Measurements from ENCODE around the gene TAS2R40. TPM values are rescaled to one million over a fixed set of nuclear protein-coding genes. Genes with fewer than 3 reads are reported as not detected.
"Not testable (repeated sequence)": the region's sequence is repeated elsewhere in the genome, so short reads cannot be mapped to it uniquely, and the experiment has no call there.

Gene TAS2R40
- total RNA-seq, 1 donor, result not detected

DNA sequence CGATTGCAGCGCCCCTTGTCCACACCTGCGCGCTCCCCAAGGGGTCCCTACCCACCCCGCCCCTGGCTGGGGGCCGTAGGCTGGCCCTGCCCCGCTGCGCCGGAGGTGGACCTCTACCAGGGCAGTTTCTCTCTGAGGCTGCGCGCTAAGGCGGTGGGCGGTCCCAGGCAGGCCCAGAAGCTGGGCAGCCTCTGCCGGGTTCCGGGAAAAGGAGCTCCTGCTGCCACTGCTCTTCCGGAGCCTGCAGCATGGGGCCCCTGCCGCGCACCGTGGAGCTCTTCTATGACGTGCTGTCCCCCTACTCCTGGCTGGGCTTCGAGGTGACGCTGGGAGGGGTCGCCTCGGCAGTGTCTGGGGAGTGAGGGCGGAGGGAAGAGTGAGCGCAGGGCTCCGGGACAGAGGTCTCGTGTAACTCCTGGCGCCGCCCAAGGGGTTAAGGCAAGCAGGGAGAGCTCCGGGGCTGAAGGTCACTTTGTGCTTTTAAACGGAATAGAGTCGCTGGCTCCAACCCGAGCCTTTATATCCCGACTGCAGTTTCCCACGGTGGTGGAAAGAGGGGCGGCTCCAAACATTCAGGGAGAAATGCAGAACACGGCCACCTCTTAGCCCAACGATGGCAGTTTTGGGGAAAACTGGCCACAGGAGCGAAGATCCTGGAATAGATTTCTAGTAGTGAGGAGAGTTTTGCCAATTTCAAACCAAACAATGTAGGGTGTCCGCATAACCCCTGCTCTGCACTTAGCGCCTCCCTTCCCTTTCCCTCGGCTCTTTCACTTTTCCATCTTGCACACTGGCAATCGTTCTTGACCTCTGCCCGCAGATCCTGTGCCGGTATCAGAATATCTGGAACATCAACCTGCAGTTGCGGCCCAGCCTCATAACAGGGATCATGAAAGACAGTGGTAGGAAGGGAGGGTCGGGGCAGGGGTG, 41.7 kb downstream of the TAS2R40 start, which contains the start of gene GSTK1:
Gene GSTK1, plus strand, starts transcription at position 176 of the 930 bp plus-strand sequence. Its CDS starts 73 bp downstream, at position 249.
- TF ChIP-seq, protein P1, sequence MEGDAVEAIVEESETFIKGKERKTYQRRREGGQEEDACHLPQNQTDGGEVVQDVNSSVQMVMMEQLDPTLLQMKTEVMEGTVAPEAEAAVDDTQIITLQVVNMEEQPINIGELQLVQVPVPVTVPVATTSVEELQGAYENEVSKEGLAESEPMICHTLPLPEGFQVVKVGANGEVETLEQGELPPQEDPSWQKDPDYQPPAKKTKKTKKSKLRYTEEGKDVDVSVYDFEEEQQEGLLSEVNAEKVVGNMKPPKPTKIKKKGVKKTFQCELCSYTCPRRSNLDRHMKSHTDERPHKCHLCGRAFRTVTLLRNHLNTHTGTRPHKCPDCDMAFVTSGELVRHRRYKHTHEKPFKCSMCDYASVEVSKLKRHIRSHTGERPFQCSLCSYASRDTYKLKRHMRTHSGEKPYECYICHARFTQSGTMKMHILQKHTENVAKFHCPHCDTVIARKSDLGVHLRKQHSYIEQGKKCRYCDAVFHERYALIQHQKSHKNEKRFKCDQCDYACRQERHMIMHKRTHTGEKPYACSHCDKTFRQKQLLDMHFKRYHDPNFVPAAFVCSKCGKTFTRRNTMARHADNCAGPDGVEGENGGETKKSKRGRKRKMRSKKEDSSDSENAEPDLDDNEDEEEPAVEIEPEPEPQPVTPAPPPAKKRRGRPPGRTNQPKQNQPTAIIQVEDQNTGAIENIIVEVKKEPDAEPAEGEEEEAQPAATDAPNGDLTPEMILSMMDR (IDR thresholded peaks at IDR 0.05; ENCODE audit: insufficient read depth, low read length), result no peak
- DNase-seq (ENCODE audit: low read depth), result peak; percentile 63
- peak within 1 kb of the TSS; percentile 77 for H3K4me3 ChIP-seq (ENCODE audit: low read depth, low read length)

DNA sequence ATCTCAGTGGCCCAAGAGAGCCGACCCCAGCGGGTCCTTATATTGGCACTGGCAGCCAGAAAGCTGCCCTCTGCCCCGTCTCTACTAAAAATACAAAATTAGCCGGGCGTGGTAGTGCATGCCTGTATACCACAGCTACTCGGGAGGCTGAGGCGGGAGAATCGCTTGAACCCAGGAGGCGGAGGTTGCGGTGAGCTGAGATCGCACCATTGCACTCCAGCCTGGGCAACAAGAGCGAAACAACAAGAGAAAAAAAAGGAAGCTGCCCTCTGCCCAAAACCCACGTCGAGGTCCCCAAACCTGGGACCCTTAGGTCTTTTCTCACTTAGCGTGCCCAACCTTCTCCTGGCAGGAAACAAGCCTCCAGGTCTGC, 42.3 kb downstream of the TAS2R40 start:
- H3K4me3 ChIP-seq (ENCODE audit: low read depth, low read length), result peak overlapping the region; percentile 77
- not testable (repeated sequence) for DNase-seq (ENCODE audit: low read depth)

DNA sequence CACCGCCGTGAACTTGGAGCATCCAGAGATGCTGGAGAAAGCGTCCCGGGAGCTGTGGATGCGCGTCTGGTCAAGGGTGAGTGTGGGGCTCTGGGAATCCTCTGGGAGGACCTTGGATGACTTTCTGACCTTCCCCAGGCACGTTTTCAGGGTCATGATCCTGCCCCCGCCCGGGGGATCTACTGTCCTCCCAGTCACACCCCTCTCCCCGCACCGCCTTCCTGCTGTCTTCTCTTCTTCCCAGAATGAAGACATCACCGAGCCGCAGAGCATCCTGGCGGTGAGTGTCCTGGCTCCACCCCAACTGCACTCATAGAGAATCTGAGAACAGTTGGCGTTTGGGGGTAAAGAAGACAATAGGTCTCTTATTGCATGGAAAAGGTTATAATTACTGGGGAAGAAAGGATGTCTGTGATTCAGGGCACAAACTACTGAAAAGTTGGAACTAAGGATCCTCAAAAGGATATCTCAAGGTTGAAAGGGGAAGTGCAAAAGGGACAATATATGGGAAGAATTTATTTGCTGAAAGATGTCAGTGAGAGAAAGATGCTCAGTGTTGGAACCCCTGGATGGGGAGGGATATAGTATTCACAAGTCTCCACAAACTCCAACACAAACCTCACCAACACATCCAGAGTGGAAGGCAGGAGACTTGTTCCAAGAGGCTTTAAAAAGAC, 43.3 kb downstream of the TAS2R40 start:
- DNase-seq (ENCODE audit: low read depth), result no peak
- H3K4me3 ChIP-seq (ENCODE audit: low read depth, low read length), result no peak overlapping the region

DNA sequence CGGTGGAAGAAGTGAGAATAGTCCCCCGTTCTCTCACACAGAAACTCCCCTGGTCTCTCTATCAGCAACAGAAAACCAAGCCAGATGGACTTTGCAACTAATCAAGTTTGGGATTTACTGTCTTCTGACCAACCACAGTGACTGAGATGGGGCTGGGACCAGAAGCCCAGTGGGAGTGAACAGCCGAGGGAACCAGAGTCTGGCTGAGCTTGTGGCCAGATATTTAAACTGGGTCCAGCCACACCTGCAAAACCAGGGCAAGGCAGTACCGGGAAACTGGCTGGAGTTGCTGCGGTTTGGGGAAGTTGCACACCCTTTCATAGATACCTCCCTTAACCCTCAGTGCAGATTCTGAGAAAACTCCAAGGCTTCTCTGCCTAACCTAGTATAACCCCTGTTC, 47.4 kb downstream of the TAS2R40 start:
- no peak overlapping the region for H3K4me3 ChIP-seq (ENCODE audit: low read depth, low read length)
- TF ChIP-seq, protein P1 (IDR thresholded peaks at IDR 0.05; ENCODE audit: insufficient read depth, low read length), result no peak
- no peak for DNase-seq (ENCODE audit: low read depth)

More for the DNA sequence above, 43.3 kb downstream of the TAS2R40 start:
- TF ChIP-seq, protein P1 (IDR thresholded peaks at IDR 0.05; ENCODE audit: insufficient read depth, low read length), result no peak

DNA sequence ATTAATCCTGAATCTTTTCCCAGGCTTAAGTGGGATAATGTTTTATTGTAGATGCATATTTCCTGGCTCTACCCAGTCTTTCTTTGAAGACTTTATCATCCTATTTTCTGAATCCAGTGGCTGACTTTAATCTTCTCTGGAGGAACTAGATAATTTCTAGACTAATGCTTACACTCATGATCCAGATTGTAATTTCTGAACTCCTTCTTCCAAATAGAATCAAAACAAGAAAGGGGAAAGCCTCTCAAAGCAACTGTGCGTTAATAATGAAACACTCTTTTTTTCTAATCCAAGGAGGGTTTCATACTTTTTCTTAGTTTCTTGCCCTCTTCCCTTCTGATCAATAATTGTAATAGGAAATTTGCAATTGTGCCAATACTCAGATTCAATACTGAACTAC, 49.4 kb downstream of the TAS2R40 start:
- TF ChIP-seq, protein P1 (IDR thresholded peaks at IDR 0.05; ENCODE audit: insufficient read depth, low read length), result no peak
- H3K4me3 ChIP-seq (ENCODE audit: low read depth, low read length), result no peak overlapping the region
- no peak for DNase-seq (ENCODE audit: low read depth)

Small RNAs within 50 kb of the gene (small RNA-seq; reads per million reads assigned to genes)
- gene AC073342.3, result not detected

Other genes with a start within 250 kb of the TAS2R40 start
- gene OR9A2, start 194.9 kb upstream of the TAS2R40 start, total RNA-seq (ENCODE audit: low replicate concordance), result not detected in 2 replicates
- not detected in 2 replicates for gene OR6V1, start 169.7 kb upstream of the TAS2R40 start, total RNA-seq (ENCODE audit: low replicate concordance)
- gene PIP, start 90.0 kb upstream of the TAS2R40 start, total RNA-seq (ENCODE audit: low replicate concordance), result not detected in 2 replicates
- gene TAS2R39, start 38.6 kb upstream of the TAS2R40 start, total RNA-seq (ENCODE audit: low replicate concordance), result not detected in 2 replicates
- gene GSTK1, start 41.4 kb downstream of the TAS2R40 start, total RNA-seq (ENCODE audit: low replicate concordance), result 53.3 and 91.9 TPM in 2 replicates
- gene TMEM139, start 62.9 kb downstream of the TAS2R40 start, total RNA-seq (ENCODE audit: low replicate concordance), result not detected in 2 replicates
- 18.4 and 19.8 TPM in 2 replicates for gene CASP2, start 66.3 kb downstream of the TAS2R40 start, total RNA-seq (ENCODE audit: low replicate concordance)
- gene CLCN1, start 94.1 kb downstream of the TAS2R40 start, total RNA-seq (ENCODE audit: low replicate concordance), result 0.16 TPM in 1 of 2 replicates, not detected in the other
- gene FAM131B, start 140.7 kb downstream of the TAS2R40 start, total RNA-seq (ENCODE audit: low replicate concordance), result 3.2 and 4.0 TPM in 2 replicates
- gene ZYX, start 159.3 kb downstream of the TAS2R40 start, total RNA-seq (ENCODE audit: low replicate concordance), result 41.6 and 48.4 TPM in 2 replicates
- gene EPHA1, start 186.8 kb downstream of the TAS2R40 start, total RNA-seq (ENCODE audit: low replicate concordance), result not detected in 2 replicates
- not detected in 2 replicates for gene TAS2R60, start 221.4 kb downstream of the TAS2R40 start, total RNA-seq (ENCODE audit: low replicate concordance)